Vagina (tissue), 2 donors: ENCODE measurements around the gene NISCH.

ENCODE experiments used
- CTCF ChIP-seq, 3 experiments: fragments of 450-650 bp in 2 of 3; fragments of 200-600 bp in 1 of 3; sonication (generic) in 1 of 3; IDR thresholded peaks; one replicate each; pipeline ENCODE4 v1.5.1; 2017 to 2019; ENCODE audit warnings: antibody characterized with exemption in 3 of 3, mild to moderate bottlenecking in 2 of 3, moderate library complexity in 2 of 3
- POLR2A ChIP-seq, 2 donors: fragments of 450-650 bp; IDR thresholded peaks; one replicate each; pipeline ENCODE4 v1.6.1; 2017; ENCODE audit warnings: antibody characterized with exemption in 2 of 2, mild to moderate bottlenecking in 2 of 2, moderate library complexity in 2 of 2
- POLR2AphosphoS5 ChIP-seq, 2 donors: sonication (generic); formaldehyde crosslinking; IDR thresholded peaks; one replicate each; pipeline ENCODE4 v1.9.0; 2017; ENCODE audit warnings: antibody characterized with exemption in 2 of 2, mild to moderate bottlenecking in 2 of 2, low read depth in 1 of 2; ENCODE audit not compliant: insufficient read depth in 1 of 2

- TF ChIP-seq CTCF (IDR thresholded peaks at IDR 0.05): no peak
- no peak for TF ChIP-seq POLR2AphosphoS5 (IDR thresholded peaks at IDR 0.05; ENCODE audit: insufficient read depth in 1 of 2, low read depth in 1 of 2)
- TF ChIP-seq POLR2A (IDR thresholded peaks at IDR 0.05): no peak
Observed at GRCh38 chr3:52454938-52455282, 494 bp upstream of the NISCH start.
